A673 (cell line): ENCODE results near the gene MISP. TPM values are rescaled to one million over a fixed set of nuclear protein-coding genes. Genes with fewer than 3 reads are reported as not detected.
A peak's percentile ranks its signal among the peaks of the same experiment; 100 is the strongest.

Experiments used
- BruUV-seq: library from RNA; stranded (reverse); fragments of 400-500 nt; replicated peaks from 2 replicates; lab custom pipeline; 2021; lab: Mats Ljungman, UMichigan
- CTCF ChIA-PET: fragments of 300-600 bp; sonication (Branson Sonifier 250); formaldehyde crosslinking; loops from one replicate; lab custom pipeline; 2022; ENCODE audit warnings: antibody characterized with exemption; lab: Charles Lee
- POLR2A ChIA-PET: fragments of 300-600 bp; sonication (Branson Sonifier 250); formaldehyde crosslinking; loops from one replicate; lab custom pipeline; 2022; ENCODE audit warnings: antibody characterized with exemption; ENCODE audit not compliant: low non-redundant PET; lab: Charles Lee
- DNase-seq: peaks from one replicate; pipeline ENCODE4 v3.0.0-alpha.2; 2015; ENCODE audit warnings: low spot score
- H3K27ac ChIP-seq: fragments of 200-600 bp; sonication (generic); 2 replicates; pipeline ENCODE4 v1.5.1; 2016; ENCODE audit warnings: mixed run types, low read depth, mild to moderate bottlenecking, mixed read lengths, antibody characterized with exemption, low read length; ENCODE audit not compliant: poor library complexity, severe bottlenecking
- H3K27me3 ChIP-seq: fragments of 200-600 bp; sonication (generic); replicated peaks from 2 replicates; pipeline ENCODE4 v1.6.1; 2017; ENCODE audit warnings: mixed run types, low read depth, mild to moderate bottlenecking, mixed read lengths, antibody characterized with exemption, low read length; ENCODE audit not compliant: insufficient read depth, poor library complexity
- H3K36me3 ChIP-seq: fragments of 200-600 bp; sonication (generic); 2 replicates; pipeline ENCODE4 v1.6.1; 2016; ENCODE audit warnings: mixed run types, mild to moderate bottlenecking, mixed read lengths, antibody characterized with exemption, low read length; ENCODE audit not compliant: insufficient read depth, poor library complexity, severe bottlenecking
- H3K4me1 ChIP-seq: fragments of 200-600 bp; sonication (generic); 2 replicates; pipeline ENCODE4 v1.6.1; 2017; ENCODE audit warnings: mixed run types, mild to moderate bottlenecking, mixed read lengths, antibody characterized with exemption, low read length; ENCODE audit not compliant: insufficient read depth, poor library complexity, severe bottlenecking
- H3K4me3 ChIP-seq: fragments of 200-600 bp; sonication (generic); 2 replicates; pipeline ENCODE4 v1.5.1; 2016; ENCODE audit warnings: low read depth, mixed run types, mild to moderate bottlenecking, mixed read lengths, low read length; ENCODE audit not compliant: poor library complexity, severe bottlenecking
- H3K9me3 ChIP-seq: fragments of 200-600 bp; sonication (generic); 2 replicates; pipeline ENCODE4 v1.6.1; 2016; ENCODE audit warnings: mixed run types, low read depth, mild to moderate bottlenecking, mixed read lengths, antibody characterized with exemption, low read length; ENCODE audit not compliant: poor library complexity, severe bottlenecking
- EZH2 ChIP-seq: fragments of 200-600 bp; sonication (generic); IDR thresholded peaks from 2 replicates; pipeline ENCODE4 v1.6.1; 2017; ENCODE audit warnings: borderline replicate concordance, low read depth, mild to moderate bottlenecking, mixed read lengths, antibody characterized with exemption, low read length; ENCODE audit not compliant: poor library complexity, severe bottlenecking
- intact Hi-C: fragments of 100-400 bp; cut with micrococcal nuclease; formaldehyde crosslinking; loops from one replicate; pipeline ENCODE4 v1.10.0; 2022; ENCODE audit not compliant: unreplicated experiment
- total RNA-seq: library from RNA; stranded (reverse); gene quantifications from 2 replicates; pipeline ENCODE4 v1.2.3, GENCODE V29; 2021
- TF ChIP-seq, protein P1 (sequence below): fragments of 300-800, 200-600 bp; sonication (generic); conservative IDR thresholded peaks from 2 replicates; pipeline ENCODE4 v1.5.1; 2017; ENCODE audit warnings: low read depth, mild to moderate bottlenecking, antibody characterized with exemption, low read length, moderate library complexity, mixed read lengths

MISP gene
- total RNA-seq, 1 experiment from 2014 or later = 0.11 TPM

GRCh38 chr19:800360-801029 lies 49.6 kb downstream of the MISP start:
- intact Hi-C loops = no loop called here
- TF ChIP-seq EZH2 = no peak
- TF ChIP-seq, protein P1, sequence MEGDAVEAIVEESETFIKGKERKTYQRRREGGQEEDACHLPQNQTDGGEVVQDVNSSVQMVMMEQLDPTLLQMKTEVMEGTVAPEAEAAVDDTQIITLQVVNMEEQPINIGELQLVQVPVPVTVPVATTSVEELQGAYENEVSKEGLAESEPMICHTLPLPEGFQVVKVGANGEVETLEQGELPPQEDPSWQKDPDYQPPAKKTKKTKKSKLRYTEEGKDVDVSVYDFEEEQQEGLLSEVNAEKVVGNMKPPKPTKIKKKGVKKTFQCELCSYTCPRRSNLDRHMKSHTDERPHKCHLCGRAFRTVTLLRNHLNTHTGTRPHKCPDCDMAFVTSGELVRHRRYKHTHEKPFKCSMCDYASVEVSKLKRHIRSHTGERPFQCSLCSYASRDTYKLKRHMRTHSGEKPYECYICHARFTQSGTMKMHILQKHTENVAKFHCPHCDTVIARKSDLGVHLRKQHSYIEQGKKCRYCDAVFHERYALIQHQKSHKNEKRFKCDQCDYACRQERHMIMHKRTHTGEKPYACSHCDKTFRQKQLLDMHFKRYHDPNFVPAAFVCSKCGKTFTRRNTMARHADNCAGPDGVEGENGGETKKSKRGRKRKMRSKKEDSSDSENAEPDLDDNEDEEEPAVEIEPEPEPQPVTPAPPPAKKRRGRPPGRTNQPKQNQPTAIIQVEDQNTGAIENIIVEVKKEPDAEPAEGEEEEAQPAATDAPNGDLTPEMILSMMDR = no peak
- Histone ChIP-seq H3K27ac (peak overlapping the region; percentile 64), H3K36me3 (peaks cover 59% of the 10 kb centered on the region), H3K9me3 (no peaks in the 10 kb centered on the region), H3K4me1 (peaks cover 71% of the 10 kb centered on the region), H3K27me3 (no peaks in the 10 kb centered on the region), H3K4me3 (peak overlapping the region; percentile 99)
- ChIA-PET POLR2A (no interaction called here), CTCF (no interaction called here)
- no TSS peak for BruUV-seq
- no peak for DNase-seq

- peaks cover 66% of the 10 kb centered on the region for H3K36me3 ChIP-seq
- H3K27ac ChIP-seq = peak overlapping the region; percentile 64
- peak; percentile 77 for DNase-seq
- no peak for TF ChIP-seq EZH2
- TF ChIP-seq, protein P1 = no peak
- H3K9me3 ChIP-seq = no peaks in the 10 kb centered on the region
- ChIA-PET CTCF (no interaction called here), POLR2A (interaction anchor here (0.6 kb wide), 1 partner anchor 48 kb away, joined by 3 read pairs; no protein-coding TSS in a partner anchor)
- peaks cover 72% of the 10 kb centered on the region for H3K4me1 ChIP-seq
- peak overlapping the region; percentile 99 for H3K4me3 ChIP-seq
- intact Hi-C loops = no loop called here
- H3K27me3 ChIP-seq = no peaks in the 10 kb centered on the region
- BruUV-seq = no TSS peak
Observed at GRCh38 chr19:801030-801860, 50.3 kb downstream of the MISP start.

DNA sequence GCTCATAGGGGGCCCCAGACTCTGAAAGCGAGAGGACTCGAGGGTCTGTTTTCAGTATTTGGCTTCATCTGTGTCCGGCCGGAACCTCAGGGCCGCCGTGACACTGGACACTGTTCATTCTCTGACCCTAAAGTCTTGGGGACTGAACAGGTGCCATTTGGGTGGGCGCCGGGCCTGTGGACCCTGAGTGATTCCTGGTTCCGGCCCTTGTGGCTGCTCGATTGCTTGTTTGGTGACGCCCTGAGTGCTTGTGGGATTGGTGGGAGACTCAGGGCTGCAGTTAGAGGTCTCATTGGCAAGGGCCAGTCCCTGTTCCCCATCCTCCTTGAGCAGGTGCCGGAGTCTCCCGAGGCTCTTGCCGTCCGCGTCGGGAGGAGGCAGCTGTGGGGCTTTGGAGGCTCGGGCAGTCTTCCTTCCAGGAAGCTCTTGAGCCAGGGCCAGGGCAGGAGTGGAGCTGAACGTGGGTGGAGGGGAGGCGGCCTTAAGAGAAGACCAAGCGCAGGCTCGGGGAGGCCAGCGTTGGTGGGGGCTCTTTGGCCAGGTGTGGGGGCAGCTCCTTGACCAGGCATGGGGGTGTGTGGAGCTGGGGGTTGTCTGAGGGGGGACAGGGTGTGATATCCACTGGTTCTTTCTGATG lies 51.1 kb downstream of the MISP start:
- ChIA-PET POLR2A (no interaction called here), CTCF (no interaction called here)
- Histone ChIP-seq H3K36me3 (peaks cover 74% of the 10 kb centered on the region), H3K27me3 (no peaks in the 10 kb centered on the region), H3K4me3 (peak overlapping the region; percentile 99), H3K4me1 (peaks cover 77% of the 10 kb centered on the region), H3K9me3 (no peaks in the 10 kb centered on the region), H3K27ac (peak overlapping the region; percentile 64)
- DNase-seq = no peak
- intact Hi-C loops = no loop called here
- no TSS peak for BruUV-seq
- no peak for TF ChIP-seq EZH2
- TF ChIP-seq, protein P1 = no peak
